HEK293 (cell line): ENCODE data around the gene CAV2.

Experiments
- CTCF ChIA-PET: fragments of 350-600 bp; formaldehyde crosslinking; extraction: SDS; loops from one replicate; lab custom pipeline; 2021; ENCODE audit warnings: antibody characterized with exemption; lab: Yijun Ruan, JAX
- POLR2A ChIA-PET: fragments of 300-600 bp; formaldehyde crosslinking; extraction: SDS; loops from one replicate; lab custom pipeline; 2020; ENCODE audit warnings: antibody characterized with exemption, inconsistent platforms; lab: Yijun Ruan, JAX
- H3K27ac ChIP-seq: fragments of 200-500 bp; sonication (Bioruptor generic); 2 replicates; pipeline ENCODE4 v1.5.1; 2014; ENCODE audit warnings: low read depth, low read length, control low read depth, inconsistent platforms; ENCODE audit errors: extremely low read depth
- H3K36me3 ChIP-seq, 2 experiments: fragments of 200-500 bp in 1 of 2; sonication (Bioruptor generic) in 1 of 2; 1 replicate in 1 of 2; 2 replicates in 1 of 2; pipeline ENCODE4 v1.5.1; 2014 to 2017; ENCODE audit warnings: inconsistent platforms in 2 of 2, low read length in 2 of 2; ENCODE audit not compliant: control insufficient read depth in 2 of 2, insufficient read depth in 1 of 2
- H3K4me1 ChIP-seq: fragments of 200-500 bp; sonication (Bioruptor generic); 2 replicates; pipeline ENCODE4 v1.5.1; 2014; ENCODE audit warnings: mild to moderate bottlenecking, low read length, inconsistent platforms; ENCODE audit not compliant: control insufficient read depth, insufficient read depth
- H3K4me3 ChIP-seq: 2 replicates; pipeline ENCODE4 v1.5.1; 2011; ENCODE audit warnings: low read depth, mild to moderate bottlenecking, control low read depth, low read length, moderate library complexity
- H3K9me3 ChIP-seq: fragments of 200-500 bp; sonication (Bioruptor generic); 2 replicates; pipeline ENCODE4 v1.5.1; 2014; ENCODE audit warnings: low read depth, low read length, inconsistent platforms; ENCODE audit not compliant: control insufficient read depth, insufficient read depth
- BCL11B ChIP-seq: fragments of 450-650 bp; formaldehyde crosslinking; IDR thresholded peaks from 2 replicates; pipeline ENCODE4 v1.5.1; 2016; ENCODE audit warnings: low read depth, missing biosample characterization, missing genetic modification characterization
- EGR2 ChIP-seq: fragments of 450-650 bp; formaldehyde crosslinking; IDR thresholded peaks from 2 replicates; pipeline ENCODE4 v1.5.1; 2016; ENCODE audit warnings: low read depth, missing biosample characterization, missing genetic modification characterization
- FEZF1 ChIP-seq: fragments of 450-650 bp; formaldehyde crosslinking; IDR thresholded peaks from 2 replicates; pipeline ENCODE4 v1.5.1; 2016; ENCODE audit warnings: missing biosample characterization, missing genetic modification characterization
- GLIS1 ChIP-seq: fragments of 450-650 bp; formaldehyde crosslinking; IDR thresholded peaks from 2 replicates; pipeline ENCODE4 v1.5.1; 2016; ENCODE audit warnings: missing biosample characterization, missing genetic modification characterization
- PRDM6 ChIP-seq: fragments of 450-650 bp; formaldehyde crosslinking; IDR thresholded peaks from 2 replicates; pipeline ENCODE4 v1.5.1; 2017; ENCODE audit warnings: missing biosample characterization, missing genetic modification characterization
- SCRT2 ChIP-seq: fragments of 450-650 bp; formaldehyde crosslinking; IDR thresholded peaks from 2 replicates; pipeline ENCODE4 v1.5.1; 2016; ENCODE audit warnings: missing biosample characterization, missing genetic modification characterization
- TRIM28 ChIP-seq: IDR thresholded peaks from 2 replicates; pipeline ENCODE4 v1.6.1; 2011; ENCODE audit warnings: low read length, control low read depth, borderline replicate concordance
- ZBTB7A ChIP-seq: fragments of 450-650 bp; formaldehyde crosslinking; IDR thresholded peaks from 2 replicates; pipeline ENCODE4 v1.5.1; 2016; ENCODE audit warnings: low read depth, missing biosample characterization, missing genetic modification characterization
- ZFHX2 ChIP-seq: fragments of 450-650 bp; formaldehyde crosslinking; conservative IDR thresholded peaks from 2 replicates; pipeline ENCODE4 v1.5.1; 2016; ENCODE audit warnings: missing biosample characterization, missing genetic modification characterization
- ZNF114 ChIP-seq: fragments of 450-650 bp; formaldehyde crosslinking; IDR thresholded peaks from 2 replicates; pipeline ENCODE4 v1.5.0; 2017; ENCODE audit warnings: missing biosample characterization, missing genetic modification characterization
- ZNF16 ChIP-seq: fragments of 450-650 bp; formaldehyde crosslinking; IDR thresholded peaks from 2 replicates; pipeline ENCODE4 v1.5.1; 2016; ENCODE audit warnings: low read depth, missing biosample characterization, missing genetic modification characterization
- ZNF2 ChIP-seq: fragments of 450-650 bp; formaldehyde crosslinking; IDR thresholded peaks from 2 replicates; pipeline ENCODE4 v1.5.1; 2016; ENCODE audit warnings: missing biosample characterization, missing genetic modification characterization
- ZNF239 ChIP-seq: fragments of 450-650 bp; formaldehyde crosslinking; IDR thresholded peaks from 2 replicates; pipeline ENCODE4 v1.5.1; 2016; ENCODE audit warnings: missing biosample characterization, missing genetic modification characterization
- ZNF274 ChIP-seq, 2 experiments: fragments of 200-500 bp in 1 of 2; fragments of 450-650 bp in 1 of 2; sonication (Bioruptor generic) in 1 of 2; formaldehyde crosslinking in 1 of 2; IDR thresholded peaks; 2 replicates each; pipeline versions ENCODE4 v1.5.1 to v1.6.1; 2014 to 2016; ENCODE audit warnings: borderline replicate concordance in 1 of 2, inconsistent platforms in 1 of 2, low read length in 1 of 2, missing biosample characterization in 1 of 2, missing genetic modification characterization in 1 of 2
- ZNF366 ChIP-seq: fragments of 450-650 bp; formaldehyde crosslinking; conservative IDR thresholded peaks from 2 replicates; pipeline ENCODE4 v1.5.1; 2016; ENCODE audit warnings: missing biosample characterization, missing genetic modification characterization
- ZNF433 ChIP-seq: fragments of 450-650 bp; formaldehyde crosslinking; IDR thresholded peaks from 2 replicates; pipeline ENCODE4 v1.5.1; 2016; ENCODE audit warnings: missing biosample characterization, missing genetic modification characterization, low read depth
- ZNF560 ChIP-seq: fragments of 450-650 bp; formaldehyde crosslinking; IDR thresholded peaks from 2 replicates; pipeline ENCODE4 v1.5.1; 2017; ENCODE audit warnings: missing biosample characterization, missing genetic modification characterization, borderline replicate concordance
- ZNF776 ChIP-seq: fragments of 450-650 bp; formaldehyde crosslinking; IDR thresholded peaks from 2 replicates; pipeline ENCODE4 v1.5.0; 2017; ENCODE audit warnings: missing biosample characterization, missing genetic modification characterization, borderline replicate concordance
- ZNF830 ChIP-seq: fragments of 450-650 bp; IDR thresholded peaks from 2 replicates; pipeline ENCODE4 v1.5.0; 2018; ENCODE audit warnings: missing biosample characterization, missing genetic modification characterization, low read depth, mild to moderate bottlenecking, moderate library complexity
- ZSCAN18 ChIP-seq: fragments of 450-650 bp; formaldehyde crosslinking; IDR thresholded peaks from 2 replicates; pipeline ENCODE4 v1.5.1; 2016; ENCODE audit warnings: missing biosample characterization, missing genetic modification characterization
- TF ChIP-seq, protein P1 (sequence below): fragments of 450-650 bp; IDR thresholded peaks from 2 replicates; pipeline ENCODE4 v1.5.1; 2018; ENCODE audit warnings: missing biosample characterization, mild to moderate bottlenecking, missing genetic modification characterization
- TF ChIP-seq, protein P2 (sequence below): fragments of 450-650 bp; formaldehyde crosslinking; IDR thresholded peaks from 2 replicates; pipeline ENCODE4 v1.5.1; 2016; ENCODE audit warnings: missing biosample characterization, missing genetic modification characterization
- TF ChIP-seq, protein P3 (sequence below): fragments of 450-650 bp; formaldehyde crosslinking; IDR thresholded peaks from 2 replicates; pipeline ENCODE4 v1.5.1; 2016; ENCODE audit warnings: missing biosample characterization, missing genetic modification characterization, low read depth

The CAV2 gene

DNA sequence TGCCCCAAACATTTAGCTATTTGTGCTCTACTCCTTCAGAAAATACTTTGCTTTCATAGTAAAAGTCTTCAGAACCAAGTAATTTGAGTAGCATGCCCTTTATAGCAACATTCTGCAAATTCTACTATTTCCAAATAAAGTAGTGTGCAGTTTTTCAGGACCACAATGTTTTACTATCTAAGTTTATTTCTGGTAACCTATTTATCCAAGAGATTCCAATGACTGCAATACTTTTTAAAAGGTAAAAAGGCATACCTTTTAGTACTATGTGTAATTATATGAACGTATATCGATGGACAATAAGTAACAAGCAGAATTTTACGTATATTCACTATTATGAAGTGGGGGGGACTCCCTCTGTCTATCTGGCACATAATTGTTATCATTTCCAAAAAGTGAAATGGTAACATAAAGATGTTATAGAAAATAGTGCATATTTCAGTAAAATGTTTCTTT is 6.9 kb upstream of the CAV2 start:
- H3K36me3 ChIP-seq = no peaks in the 10 kb centered on the region
- POLR2A ChIA-PET = no interaction called here
- H3K27ac ChIP-seq = no peak overlapping the region
- H3K4me3 ChIP-seq = no peak overlapping the region
- no peak for TF ChIP-seq ZNF274 (IDR thresholded peaks at IDR 0.05; ENCODE audit: low read length)
- TF ChIP-seq ZNF274 (tag by site-specific recombination; IDR thresholded peaks at IDR 0.05; ENCODE audit: borderline replicate concordance) = no peak
- no peak for TF ChIP-seq ZNF2 (tag by site-specific recombination)
- peak; percentile 20; the same call in 1 of the 2 replicates for TF ChIP-seq PRDM6
- no peaks in the 10 kb centered on the region for H3K9me3 ChIP-seq
- no peaks in the 10 kb centered on the region for H3K4me1 ChIP-seq
- CTCF ChIA-PET = interaction anchor here (0.7 kb wide), 1 partner anchor 259 kb away, joined by 3 read pairs; no protein-coding TSS in a partner anchor

- ChIA-PET CTCF (no interaction called here), POLR2A (no interaction called here)
- 0 out of 2 replicates have a peak, but pooled peaks have one; percentile 1 for TF ChIP-seq SCRT2 (tag by site-specific recombination)
- no peak for TF ChIP-seq TRIM28
- Histone ChIP-seq H3K27ac (no peak overlapping the region), H3K36me3 (no peaks in the 10 kb centered on the region), H3K9me3 (no peaks in the 10 kb centered on the region), H3K4me3 (no peak overlapping the region), H3K4me1 (no peaks in the 10 kb centered on the region)
Observed at GRCh38 chr7:116493449-116493848, 6.1 kb upstream of the CAV2 start.

DNA sequence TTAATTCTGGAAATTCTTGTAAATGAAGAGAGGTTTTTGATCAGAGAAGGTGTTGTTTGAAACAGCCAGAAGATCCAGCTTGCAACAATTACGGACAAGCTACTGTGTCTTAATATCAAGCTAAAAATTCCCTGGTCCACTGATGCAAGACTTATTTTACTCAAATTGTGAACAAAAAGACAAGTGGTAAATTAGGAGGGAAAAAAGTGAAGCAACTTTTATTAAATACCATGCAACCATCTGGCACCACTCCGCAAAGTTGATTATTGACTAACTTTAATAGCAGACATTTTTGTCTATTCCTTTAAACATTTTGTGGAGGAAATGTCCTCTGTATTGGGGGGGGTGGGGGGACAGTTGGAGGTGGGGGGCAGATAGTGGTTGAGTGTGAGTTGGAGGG is 5.1 kb upstream of the CAV2 start:
- CTCF ChIA-PET = interaction anchor here (0.6 to 1.3 kb wide), 2 partner anchors 109 to 314 kb away, joined by 3 to 4 read pairs; no protein-coding TSS in a partner anchor
- no peaks in the 10 kb centered on the region for H3K4me1 ChIP-seq
- H3K9me3 ChIP-seq = no peaks in the 10 kb centered on the region
- no peak overlapping the region for H3K27ac ChIP-seq
- POLR2A ChIA-PET = no interaction called here
- H3K4me3 ChIP-seq = no peak overlapping the region
- H3K36me3 ChIP-seq = no peaks in the 10 kb centered on the region
- no peak for TF ChIP-seq ZNF830 (tag by site-specific recombination)
- TF ChIP-seq ZNF433 (tag by site-specific recombination) = no peak
- TF ChIP-seq ZNF16 (tag by site-specific recombination) = no peak
- TF ChIP-seq ZSCAN18 = no peak
- TF ChIP-seq, protein P1, sequence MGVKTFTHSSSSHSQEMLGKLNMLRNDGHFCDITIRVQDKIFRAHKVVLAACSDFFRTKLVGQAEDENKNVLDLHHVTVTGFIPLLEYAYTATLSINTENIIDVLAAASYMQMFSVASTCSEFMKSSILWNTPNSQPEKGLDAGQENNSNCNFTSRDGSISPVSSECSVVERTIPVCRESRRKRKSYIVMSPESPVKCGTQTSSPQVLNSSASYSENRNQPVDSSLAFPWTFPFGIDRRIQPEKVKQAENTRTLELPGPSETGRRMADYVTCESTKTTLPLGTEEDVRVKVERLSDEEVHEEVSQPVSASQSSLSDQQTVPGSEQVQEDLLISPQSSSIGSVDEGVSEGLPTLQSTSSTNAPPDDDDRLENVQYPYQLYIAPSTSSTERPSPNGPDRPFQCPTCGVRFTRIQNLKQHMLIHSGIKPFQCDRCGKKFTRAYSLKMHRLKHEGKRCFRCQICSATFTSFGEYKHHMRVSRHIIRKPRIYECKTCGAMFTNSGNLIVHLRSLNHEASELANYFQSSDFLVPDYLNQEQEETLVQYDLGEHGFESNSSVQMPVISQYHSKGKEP (tag by site-specific recombination) = no peak
- no peak for TF ChIP-seq ZNF560
- TF ChIP-seq, protein P2, sequence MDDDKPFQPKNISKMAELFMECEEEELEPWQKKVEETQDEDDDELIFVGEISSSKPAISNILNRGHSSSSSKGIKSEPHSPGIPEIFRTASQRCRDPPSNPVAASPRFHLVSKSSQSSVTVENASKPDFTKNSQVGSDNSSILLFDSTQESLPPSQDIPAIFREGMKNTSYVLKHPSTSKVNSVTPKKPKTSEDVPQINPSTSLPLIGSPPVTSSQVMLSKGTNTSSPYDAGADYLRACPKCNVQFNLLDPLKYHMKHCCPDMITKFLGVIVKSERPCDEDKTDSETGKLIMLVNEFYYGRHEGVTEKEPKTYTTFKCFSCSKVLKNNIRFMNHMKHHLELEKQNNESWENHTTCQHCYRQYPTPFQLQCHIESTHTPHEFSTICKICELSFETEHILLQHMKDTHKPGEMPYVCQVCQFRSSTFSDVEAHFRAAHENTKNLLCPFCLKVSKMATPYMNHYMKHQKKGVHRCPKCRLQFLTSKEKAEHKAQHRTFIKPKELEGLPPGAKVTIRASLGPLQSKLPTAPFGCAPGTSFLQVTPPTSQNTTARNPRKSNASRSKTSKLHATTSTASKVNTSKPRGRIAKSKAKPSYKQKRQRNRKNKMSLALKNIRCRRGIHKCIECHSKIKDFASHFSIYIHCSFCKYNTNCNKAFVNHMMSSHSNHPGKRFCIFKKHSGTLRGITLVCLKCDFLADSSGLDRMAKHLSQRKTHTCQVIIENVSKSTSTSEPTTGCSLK = no peak
- no peak for TF ChIP-seq ZNF366
- TF ChIP-seq ZNF239 = no peak
- TF ChIP-seq, protein P3, sequence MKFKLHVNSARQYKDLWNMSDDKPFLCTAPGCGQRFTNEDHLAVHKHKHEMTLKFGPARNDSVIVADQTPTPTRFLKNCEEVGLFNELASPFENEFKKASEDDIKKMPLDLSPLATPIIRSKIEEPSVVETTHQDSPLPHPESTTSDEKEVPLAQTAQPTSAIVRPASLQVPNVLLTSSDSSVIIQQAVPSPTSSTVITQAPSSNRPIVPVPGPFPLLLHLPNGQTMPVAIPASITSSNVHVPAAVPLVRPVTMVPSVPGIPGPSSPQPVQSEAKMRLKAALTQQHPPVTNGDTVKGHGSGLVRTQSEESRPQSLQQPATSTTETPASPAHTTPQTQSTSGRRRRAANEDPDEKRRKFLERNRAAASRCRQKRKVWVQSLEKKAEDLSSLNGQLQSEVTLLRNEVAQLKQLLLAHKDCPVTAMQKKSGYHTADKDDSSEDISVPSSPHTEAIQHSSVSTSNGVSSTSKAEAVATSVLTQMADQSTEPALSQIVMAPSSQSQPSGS (tag by site-specific recombination) = no peak
- no peak for TF ChIP-seq ZBTB7A
- no peak for TF ChIP-seq ZFHX2
- TF ChIP-seq FEZF1 (tag by site-specific recombination) = no peak
- TF ChIP-seq BCL11B = no peak
- TF ChIP-seq EGR2 = no peak
- TF ChIP-seq ZNF114 (tag by site-specific recombination) = no peak
- TF ChIP-seq GLIS1 (tag by site-specific recombination) = no peak
- no peak for TF ChIP-seq ZNF776
